MM.1S (cell line): ENCODE data around the gene ACTR5.

Source experiments
- DNase-seq: peaks from one replicate; pipeline ENCODE4 v3.0.0-alpha.2; 2015
- H2AFZ ChIP-seq: fragments of 300-600 bp; sonication (generic); 2 replicates; pipeline ENCODE4 v1.6.0; 2016; ENCODE audit warnings: antibody characterized with exemption, low read length
- H3F3A ChIP-seq: fragments of 300-600 bp; sonication (generic); 2 replicates; pipeline ENCODE4 v1.6.1; 2016; ENCODE audit warnings: mild to moderate bottlenecking, antibody characterized with exemption, low read length, moderate library complexity, mixed read lengths; ENCODE audit not compliant: insufficient read depth
- H3K27ac ChIP-seq: fragments of 300-600 bp; sonication (generic); 2 replicates; pipeline ENCODE4 v1.5.1; 2016; ENCODE audit warnings: mild to moderate bottlenecking, low read length
- H3K27me3 ChIP-seq: fragments of 300-600 bp; sonication (generic); replicated peaks from 2 replicates; pipeline ENCODE4 v1.6.0; 2016; ENCODE audit warnings: low read length; ENCODE audit not compliant: insufficient read depth
- H3K36me3 ChIP-seq: fragments of 300-600 bp; sonication (generic); replicated peaks from 2 replicates; pipeline ENCODE4 v1.6.1; 2016; ENCODE audit warnings: mild to moderate bottlenecking, low read length, mixed read lengths; ENCODE audit not compliant: insufficient read depth
- H3K4me1 ChIP-seq: fragments of 300-600 bp; sonication (generic); 2 replicates; pipeline ENCODE4 v1.6.1; 2016; ENCODE audit warnings: low read length, mixed read lengths
- H3K4me2 ChIP-seq: fragments of 300-600 bp; sonication (generic); 2 replicates; pipeline ENCODE4 v1.6.0; 2016; ENCODE audit warnings: low read depth, low read length
- H3K4me3 ChIP-seq: fragments of 300-600 bp; sonication (generic); 2 replicates; pipeline ENCODE4 v1.5.1; 2016; ENCODE audit warnings: low read length, mixed read lengths
- H3K79me2 ChIP-seq: fragments of 300-600 bp; sonication (generic); 2 replicates; pipeline ENCODE4 v1.6.1; 2016; ENCODE audit warnings: mixed run types, low read length, mixed read lengths
- H3K9ac ChIP-seq: fragments of 300-600 bp; sonication (generic); 2 replicates; pipeline ENCODE4 v1.6.1; 2016; ENCODE audit warnings: low read length, mixed read lengths
- H3K9me2 ChIP-seq: fragments of 300-600 bp; sonication (generic); replicated peaks from 2 replicates; pipeline ENCODE4 v1.6.1; 2016; ENCODE audit warnings: mild to moderate bottlenecking, low read length, mixed read lengths; ENCODE audit not compliant: insufficient read depth
- H3K9me3 ChIP-seq: fragments of 300-600 bp; sonication (generic); replicated peaks from 2 replicates; pipeline ENCODE4 v1.6.1; 2016; ENCODE audit warnings: mild to moderate bottlenecking, low read length, mixed read lengths; ENCODE audit not compliant: insufficient read depth
- H4K20me1 ChIP-seq: fragments of 300-600 bp; sonication (generic); 2 replicates; pipeline ENCODE4 v1.6.1; 2016; ENCODE audit warnings: mild to moderate bottlenecking, low read length, moderate library complexity, mixed read lengths; ENCODE audit not compliant: insufficient read depth
- CTCF ChIP-seq: fragments of 300-600 bp; sonication (generic); IDR thresholded peaks from 2 replicates; pipeline ENCODE4 v1.5.1; 2016; ENCODE audit warnings: antibody characterized with exemption, low read length, mixed read lengths
- EZH2 ChIP-seq: fragments of 300-600 bp; sonication (generic); optimal IDR thresholded peaks from 2 replicates; pipeline ENCODE3; 2017; ENCODE audit warnings: low read depth, mild to moderate bottlenecking, antibody characterized with exemption, low read length, mixed read lengths
- EZH2phosphoT487 ChIP-seq: fragments of 300-600 bp; sonication (generic); IDR thresholded peaks from 2 replicates; pipeline ENCODE4 v1.6.1; 2018; ENCODE audit warnings: antibody characterized with exemption, low read length

Gene ACTR5

GRCh38 chr20:38806855-38807655 lies 58.8 kb downstream of the ACTR5 start:
- TF ChIP-seq EZH2 = no peak
- Histone ChIP-seq H2AFZ (0 out of 2 replicates have a peak overlapping the region, but pooled peaks have one; percentile 69), H3K79me2 (peaks cover 70% of the 10 kb centered on the region), H3K4me2 (peak overlapping the region; percentile 74), H3K27ac (peak overlapping the region; percentile 54; the same call in 1 of the 2 replicates), H3F3A (peaks cover 10% of the 10 kb centered on the region), H3K27me3 (no peaks in the 10 kb centered on the region), H4K20me1 (peaks cover 10% of the 10 kb centered on the region; the same call in 1 of the 2 replicates), H3K9me2 (no peaks in the 10 kb centered on the region), H3K9ac (peak overlapping the region; percentile 90), H3K4me1 (peaks cover 47% of the 10 kb centered on the region), H3K36me3 (peaks cover 7% of the 10 kb centered on the region; the same call in 1 of the 2 replicates), H3K9me3 (no peaks in the 10 kb centered on the region), H3K4me3 (peak overlapping the region; percentile 96)
- DNase-seq = peak; percentile 49

GRCh38 chr20:38809942-38810341 lies 61.7 kb downstream of the ACTR5 start:
- H3K79me2 ChIP-seq = peaks cover 98% of the 10 kb centered on the region
- H3K4me1 ChIP-seq = peaks cover 49% of the 10 kb centered on the region
- no peak for DNase-seq
- H3K4me3 ChIP-seq = no peak overlapping the region
- H3K9me2 ChIP-seq = no peaks in the 10 kb centered on the region
- H4K20me1 ChIP-seq = peaks cover 24% of the 10 kb centered on the region
- peaks cover 4% of the 10 kb centered on the region for H3F3A ChIP-seq
- H3K36me3 ChIP-seq = peaks cover 7% of the 10 kb centered on the region; the same call in 1 of the 2 replicates
- H3K9ac ChIP-seq = no peak overlapping the region
- TF ChIP-seq CTCF = no peak
- no peak for TF ChIP-seq EZH2
- TF ChIP-seq EZH2phosphoT487 = no peak
- H3K27me3 ChIP-seq = no peaks in the 10 kb centered on the region
- no peak overlapping the region for H3K27ac ChIP-seq
- H3K9me3 ChIP-seq = no peaks in the 10 kb centered on the region
- no peak overlapping the region for H2AFZ ChIP-seq
- H3K4me2 ChIP-seq = no peak overlapping the region

- H3K9ac ChIP-seq = no peak overlapping the region
- H3K36me3 ChIP-seq = peaks cover 8% of the 10 kb centered on the region; the same call in 1 of the 2 replicates
- H3F3A ChIP-seq = no peaks in the 10 kb centered on the region; the same call in 1 of the 2 replicates
- no peaks in the 10 kb centered on the region for H3K9me2 ChIP-seq
- TF ChIP-seq EZH2phosphoT487 (no peak), EZH2 (no peak), CTCF (no peak)
- H4K20me1 ChIP-seq = peaks cover 29% of the 10 kb centered on the region
- peaks cover 99% of the 10 kb centered on the region for H3K79me2 ChIP-seq
- DNase-seq = no peak
- H3K27me3 ChIP-seq = no peaks in the 10 kb centered on the region
- H3K9me3 ChIP-seq = no peaks in the 10 kb centered on the region
- peaks cover 50% of the 10 kb centered on the region for H3K4me1 ChIP-seq
- H3K4me2 ChIP-seq = no peak overlapping the region
- H3K27ac ChIP-seq = no peak overlapping the region
- H2AFZ ChIP-seq = no peak overlapping the region
- no peak overlapping the region for H3K4me3 ChIP-seq
These were observed 62.8 kb downstream of the ACTR5 start for GRCh38 chr20:38810926-38811630.
